Neuron (in vitro differentiated cells): ENCODE data around the gene SLX4IP.

Source experiments
- H2AFZ ChIP-seq: one replicate; pipeline ENCODE4 v1.6.1; 2013; ENCODE audit warnings: low read depth, mild to moderate bottlenecking, inconsistent platforms, low read length, moderate library complexity
- H3K27me3 ChIP-seq: one replicate; pipeline ENCODE4 v1.6.1; 2013; ENCODE audit warnings: low read length; ENCODE audit not compliant: insufficient read depth
- H3K36me3 ChIP-seq: one replicate; pipeline ENCODE4 v1.6.1; 2013; ENCODE audit warnings: low read length; ENCODE audit not compliant: insufficient read depth
- H3K4me1 ChIP-seq: one replicate; pipeline ENCODE4 v1.6.1; 2013; ENCODE audit warnings: low read length; ENCODE audit not compliant: insufficient read depth
- H3K4me3 ChIP-seq: 2 replicates; pipeline ENCODE4 v1.5.1; 2013; ENCODE audit warnings: mild to moderate bottlenecking, low read length, moderate library complexity
- H3K9me3 ChIP-seq: one replicate; pipeline ENCODE4 v1.6.1; 2013; ENCODE audit warnings: low read length

SLX4IP gene

DNA sequence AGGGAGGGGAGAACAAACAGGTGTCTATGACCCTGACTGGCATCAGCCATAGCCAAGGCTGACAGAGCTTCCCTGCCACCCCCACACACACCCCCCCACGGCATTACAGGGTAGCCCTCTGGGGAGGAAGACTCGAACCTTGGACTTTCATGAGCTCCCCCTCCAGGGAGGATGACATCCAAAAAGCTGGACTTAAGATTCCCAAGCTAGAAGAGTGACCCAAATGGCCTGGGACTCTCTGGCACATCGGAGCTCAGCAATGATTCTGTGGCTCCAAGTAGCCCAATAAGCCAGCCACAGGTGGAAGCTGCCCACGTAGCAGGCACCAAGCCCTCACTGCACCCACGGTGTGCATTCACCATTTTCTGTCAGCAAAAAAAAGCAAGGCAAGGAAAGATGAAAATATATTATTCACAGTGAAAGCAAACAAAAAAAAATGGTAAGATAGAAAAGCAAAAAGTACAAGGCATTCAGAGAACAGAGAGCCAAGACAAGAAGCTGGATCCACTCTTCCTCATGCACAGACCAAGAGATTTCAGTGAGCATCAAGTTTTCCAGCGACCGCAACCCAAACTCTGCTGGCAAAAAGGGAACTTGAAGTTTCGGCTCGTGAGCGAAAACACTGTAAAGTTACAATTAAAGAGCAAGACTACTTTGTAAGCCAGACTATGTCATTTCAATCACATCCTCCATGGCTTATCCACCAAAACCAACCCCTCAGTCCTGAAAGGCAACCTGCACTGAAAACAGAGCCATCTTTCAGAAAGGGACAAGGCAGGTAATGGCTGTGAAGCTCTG lies 227.8 kb downstream of the SLX4IP start:
- Histone ChIP-seq H3K9me3 (no peaks in the 10 kb centered on the region), H3K27me3 (no peaks in the 10 kb centered on the region), H2AFZ (no peak overlapping the region), H3K36me3 (peaks cover 88% of the 10 kb centered on the region), H3K4me1 (peaks cover 37% of the 10 kb centered on the region), H3K4me3 (no peak overlapping the region)

GRCh38 chr20:10663756-10664155 lies 228.7 kb downstream of the SLX4IP start:
- Histone ChIP-seq H3K27me3 (no peaks in the 10 kb centered on the region), H3K36me3 (peaks cover 86% of the 10 kb centered on the region), H3K9me3 (no peaks in the 10 kb centered on the region), H2AFZ (no peak overlapping the region), H3K4me1 (peaks cover 46% of the 10 kb centered on the region), H3K4me3 (no peak overlapping the region)

DNA sequence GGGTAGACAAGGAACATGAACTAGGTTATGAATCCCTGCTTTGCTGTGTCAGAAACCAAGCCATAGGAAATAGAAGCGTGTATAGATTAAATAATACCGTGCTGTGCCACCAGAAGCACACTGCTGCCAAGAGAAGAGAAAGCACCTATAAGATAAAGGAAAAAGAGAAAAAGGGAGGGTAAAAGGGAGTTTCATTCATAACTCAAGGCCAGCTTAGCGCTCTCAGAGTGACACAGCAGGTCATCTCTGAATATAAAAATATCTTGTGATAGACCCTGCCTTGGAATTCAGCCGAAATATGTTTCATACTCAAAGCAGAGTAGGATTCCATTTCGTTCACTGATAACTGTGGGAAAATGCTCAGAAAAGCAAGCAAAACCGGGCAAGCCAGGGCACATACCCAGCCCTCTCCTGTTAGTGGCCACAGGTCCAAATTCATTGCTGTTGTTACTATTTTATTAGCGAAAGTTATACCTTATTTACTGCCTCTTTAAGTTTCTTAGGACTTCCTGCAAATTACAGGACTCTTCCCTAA lies 230.0 kb downstream of the SLX4IP start:
- Histone ChIP-seq H3K27me3 (no peaks in the 10 kb centered on the region), H3K4me1 (peaks cover 58% of the 10 kb centered on the region), H2AFZ (no peak overlapping the region), H3K36me3 (peaks cover 78% of the 10 kb centered on the region), H3K4me3 (no peak overlapping the region), H3K9me3 (no peaks in the 10 kb centered on the region)

DNA sequence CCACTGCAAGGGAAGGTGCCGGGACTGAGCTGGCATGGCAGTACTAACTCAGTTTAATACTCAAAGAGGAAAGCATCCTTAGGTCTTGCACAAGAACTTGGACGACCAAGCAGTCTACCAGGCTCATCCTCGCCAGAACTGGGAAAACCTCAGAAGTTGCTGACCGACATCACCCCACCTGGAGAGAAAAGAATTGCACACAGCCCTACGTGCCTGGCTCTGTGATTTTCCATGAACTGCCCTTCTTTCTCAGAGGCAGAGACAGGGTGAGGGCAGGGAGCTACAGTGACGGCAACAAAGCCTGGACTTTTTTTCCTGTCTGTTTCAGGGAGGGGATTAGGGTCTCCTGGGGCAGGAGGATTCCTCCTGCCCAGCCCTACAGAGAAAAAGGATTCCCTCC lies 230.7 kb downstream of the SLX4IP start:
- Histone ChIP-seq H3K9me3 (no peaks in the 10 kb centered on the region), H2AFZ (no peak overlapping the region), H3K4me1 (peaks cover 65% of the 10 kb centered on the region), H3K27me3 (no peaks in the 10 kb centered on the region), H3K36me3 (peaks cover 72% of the 10 kb centered on the region), H3K4me3 (no peak overlapping the region)

- H3K4me3 ChIP-seq: no peak overlapping the region
- H2AFZ ChIP-seq: no peak overlapping the region
- no peaks in the 10 kb centered on the region for H3K27me3 ChIP-seq
- H3K36me3 ChIP-seq: peaks cover 65% of the 10 kb centered on the region
- H3K9me3 ChIP-seq: no peaks in the 10 kb centered on the region
- peaks cover 70% of the 10 kb centered on the region for H3K4me1 ChIP-seq
These were observed 231.3 kb downstream of the SLX4IP start for GRCh38 chr20:10666221-10667076.

DNA sequence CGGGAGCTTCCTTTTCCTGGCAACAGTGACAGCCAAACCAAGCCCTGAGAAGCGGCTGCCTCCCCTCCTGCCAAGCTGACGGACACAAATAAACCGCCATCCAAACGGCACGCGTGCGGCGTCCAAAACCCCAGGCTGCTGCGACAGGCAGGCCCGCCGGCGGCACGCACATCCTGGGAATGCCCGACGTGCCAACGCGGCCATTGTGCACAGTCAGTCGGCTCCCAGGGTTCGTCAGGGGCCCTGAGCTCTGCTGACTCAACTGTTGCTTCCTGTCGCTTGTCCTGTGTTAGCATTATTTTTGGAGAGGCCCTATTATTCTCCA lies 231.9 kb downstream of the SLX4IP start:
- Histone ChIP-seq H3K36me3 (peaks cover 60% of the 10 kb centered on the region), H3K9me3 (no peaks in the 10 kb centered on the region), H2AFZ (no peak overlapping the region), H3K27me3 (no peaks in the 10 kb centered on the region), H3K4me1 (peaks cover 70% of the 10 kb centered on the region), H3K4me3 (no peak overlapping the region)

GRCh38 chr20:10667560-10668167 lies 232.6 kb downstream of the SLX4IP start:
- Histone ChIP-seq H3K9me3 (no peaks in the 10 kb centered on the region), H3K36me3 (peaks cover 59% of the 10 kb centered on the region), H3K4me3 (no peak overlapping the region), H3K27me3 (no peaks in the 10 kb centered on the region), H3K4me1 (peaks cover 70% of the 10 kb centered on the region), H2AFZ (no peak overlapping the region)

DNA sequence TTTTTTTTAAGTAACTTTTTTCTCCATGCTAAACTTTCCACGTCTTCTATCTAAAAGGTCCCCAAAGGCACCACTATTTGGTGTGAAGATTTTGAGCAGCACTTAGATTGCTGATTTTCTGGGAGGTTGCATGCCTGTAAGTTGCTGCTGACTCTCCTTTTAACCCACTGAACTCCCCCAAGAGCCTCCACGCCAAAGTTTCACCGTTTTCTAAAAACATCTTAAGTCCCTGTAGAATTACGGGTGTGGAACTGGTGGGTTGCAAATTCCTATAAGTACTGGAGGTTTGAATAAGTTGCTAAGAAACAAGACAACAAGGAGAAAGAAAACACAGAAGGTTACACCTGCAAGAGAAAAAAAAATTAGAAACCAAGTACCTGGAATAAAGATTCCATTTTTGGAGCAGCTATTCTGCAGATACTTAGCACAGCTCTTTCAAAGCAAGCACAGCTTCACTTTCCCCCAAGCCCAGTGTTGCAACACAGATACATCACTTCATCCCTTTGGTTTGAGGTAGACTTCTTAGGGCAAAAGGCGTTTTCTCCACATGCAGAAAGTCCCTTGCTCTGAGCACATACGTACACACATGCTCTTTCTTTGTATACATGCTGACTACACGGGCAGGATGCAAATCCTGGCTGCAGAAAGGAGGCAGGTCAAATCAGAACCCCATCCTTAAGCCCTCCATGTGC lies 233.7 kb downstream of the SLX4IP start:
- H3K4me1 ChIP-seq: peaks cover 70% of the 10 kb centered on the region
- no peaks in the 10 kb centered on the region for H3K9me3 ChIP-seq
- H3K27me3 ChIP-seq: no peaks in the 10 kb centered on the region
- H2AFZ ChIP-seq: no peak overlapping the region
- H3K4me3 ChIP-seq: peak overlapping the region; percentile 8
- H3K36me3 ChIP-seq: peaks cover 47% of the 10 kb centered on the region

DNA sequence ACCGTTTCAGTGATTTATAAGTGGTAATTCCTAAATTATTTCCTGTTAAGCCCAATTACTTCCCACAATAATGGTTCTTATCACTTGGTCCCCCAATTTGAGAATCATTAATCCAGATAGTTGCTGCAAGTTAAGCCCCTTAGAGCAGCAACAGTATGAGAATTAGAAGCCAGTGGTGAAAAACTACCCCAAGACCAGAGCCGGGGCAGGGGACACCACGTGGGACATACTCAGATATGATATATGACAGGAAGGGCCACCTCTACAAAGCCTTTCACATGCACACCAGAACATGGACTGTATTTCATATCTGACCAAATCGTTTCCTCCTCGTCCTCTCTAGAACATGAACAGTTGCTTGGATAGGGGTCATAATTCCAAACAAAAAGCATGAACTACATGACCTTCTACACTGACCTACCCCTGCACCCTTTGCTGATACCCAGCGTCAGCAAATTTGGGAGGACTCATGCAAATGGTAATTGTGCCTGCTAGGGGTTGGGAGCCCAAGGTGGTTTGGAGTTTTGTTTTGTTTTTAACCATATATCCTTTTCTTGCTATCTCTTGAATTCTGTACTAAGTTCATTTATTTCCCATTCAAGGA lies 234.8 kb downstream of the SLX4IP start:
- Histone ChIP-seq H3K4me3 (peak overlapping the region; percentile 81), H3K9me3 (no peaks in the 10 kb centered on the region)

DNA sequence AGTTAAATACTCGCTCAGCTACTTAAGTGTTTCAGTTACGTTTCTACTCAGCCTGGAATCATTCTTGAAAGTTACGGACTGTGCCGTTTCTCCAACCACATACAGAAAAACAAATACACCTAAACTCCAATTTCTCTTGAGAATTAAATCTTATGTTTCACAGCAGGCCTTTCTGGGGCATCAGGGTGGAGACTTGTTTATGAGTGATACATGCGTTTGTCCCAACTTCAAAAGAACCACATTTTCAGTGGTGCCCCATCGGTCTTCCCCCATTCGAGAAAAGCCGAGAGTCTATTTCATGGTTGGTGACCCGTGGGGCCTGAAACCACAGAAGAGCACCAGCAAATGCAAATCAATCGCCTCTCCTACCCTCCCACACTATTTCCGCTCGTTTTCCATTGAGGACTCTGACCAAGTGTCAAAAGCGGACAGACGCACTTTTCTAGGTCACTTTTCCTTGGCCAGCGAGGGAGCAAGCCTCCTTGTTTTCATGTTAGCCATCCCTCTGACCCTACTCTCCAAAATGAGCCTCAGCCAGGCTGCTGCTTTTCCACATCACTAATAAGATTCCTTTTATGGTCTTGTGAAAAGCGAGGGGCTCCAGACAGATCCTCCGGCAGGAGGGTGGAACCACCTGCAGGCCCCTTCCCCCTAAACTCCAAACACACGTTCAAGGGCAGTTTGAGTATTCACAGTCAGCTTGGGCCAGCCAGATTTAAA lies 235.6 kb downstream of the SLX4IP start:
- H3K9me3 ChIP-seq: no peaks in the 10 kb centered on the region
- H3K27me3 ChIP-seq: no peaks in the 10 kb centered on the region
- H3K4me1 ChIP-seq: peaks cover 61% of the 10 kb centered on the region
- H3K4me3 ChIP-seq: peak overlapping the region; percentile 81
- H3K36me3 ChIP-seq: peaks cover 33% of the 10 kb centered on the region
- no peak overlapping the region for H2AFZ ChIP-seq

More for the DNA sequence above, 234.8 kb downstream of the SLX4IP start:
- H3K4me1 ChIP-seq: peaks cover 65% of the 10 kb centered on the region
- peaks cover 40% of the 10 kb centered on the region for H3K36me3 ChIP-seq
- no peak overlapping the region for H2AFZ ChIP-seq
- H3K27me3 ChIP-seq: no peaks in the 10 kb centered on the region

DNA sequence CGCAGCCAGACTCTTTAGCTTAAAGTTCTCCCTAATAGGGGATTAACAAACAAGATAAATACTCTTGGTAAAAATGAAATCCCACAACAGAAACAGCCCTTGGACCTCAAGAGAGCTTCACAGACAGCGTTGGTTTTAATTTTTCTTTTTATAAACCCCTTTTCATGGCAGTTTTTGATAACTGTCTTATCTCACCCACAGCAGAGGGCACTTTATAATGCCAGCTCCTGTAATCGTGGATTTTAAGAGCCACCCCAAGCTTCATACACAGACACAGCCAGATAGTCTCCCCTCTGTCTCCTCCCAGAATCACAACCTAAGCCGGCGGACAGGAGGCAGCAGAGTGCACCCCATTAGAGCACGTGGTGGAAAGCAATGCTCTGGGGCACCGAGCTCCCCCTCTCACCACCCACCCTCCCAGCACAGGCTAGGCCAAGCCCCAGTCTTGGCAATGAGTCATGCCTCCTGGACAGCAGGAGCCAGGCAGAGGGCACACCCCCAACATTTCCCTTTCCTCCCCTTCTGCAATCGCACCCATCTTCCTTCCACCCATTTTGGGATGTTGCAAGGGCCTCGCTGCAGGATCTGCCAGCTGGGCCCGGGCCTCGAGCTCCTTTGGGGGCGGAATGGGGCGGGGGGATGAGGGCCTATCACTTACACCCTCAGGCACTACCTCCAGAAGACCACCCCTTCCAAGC lies 236.3 kb downstream of the SLX4IP start:
- H2AFZ ChIP-seq: no peak overlapping the region
- H3K4me1 ChIP-seq: peaks cover 53% of the 10 kb centered on the region
- H3K4me3 ChIP-seq: peak overlapping the region; percentile 81
- no peaks in the 10 kb centered on the region for H3K9me3 ChIP-seq
- peaks cover 27% of the 10 kb centered on the region for H3K36me3 ChIP-seq
- no peaks in the 10 kb centered on the region for H3K27me3 ChIP-seq
